ENCODE measurements around the gene GPRASP2. TPM values are rescaled to one million over a fixed set of nuclear protein-coding genes. Genes with fewer than 3 reads are reported as not detected.

Gene GPRASP2
- 8.2 and 11.6 TPM in 2 replicates for total RNA-seq

DNA sequence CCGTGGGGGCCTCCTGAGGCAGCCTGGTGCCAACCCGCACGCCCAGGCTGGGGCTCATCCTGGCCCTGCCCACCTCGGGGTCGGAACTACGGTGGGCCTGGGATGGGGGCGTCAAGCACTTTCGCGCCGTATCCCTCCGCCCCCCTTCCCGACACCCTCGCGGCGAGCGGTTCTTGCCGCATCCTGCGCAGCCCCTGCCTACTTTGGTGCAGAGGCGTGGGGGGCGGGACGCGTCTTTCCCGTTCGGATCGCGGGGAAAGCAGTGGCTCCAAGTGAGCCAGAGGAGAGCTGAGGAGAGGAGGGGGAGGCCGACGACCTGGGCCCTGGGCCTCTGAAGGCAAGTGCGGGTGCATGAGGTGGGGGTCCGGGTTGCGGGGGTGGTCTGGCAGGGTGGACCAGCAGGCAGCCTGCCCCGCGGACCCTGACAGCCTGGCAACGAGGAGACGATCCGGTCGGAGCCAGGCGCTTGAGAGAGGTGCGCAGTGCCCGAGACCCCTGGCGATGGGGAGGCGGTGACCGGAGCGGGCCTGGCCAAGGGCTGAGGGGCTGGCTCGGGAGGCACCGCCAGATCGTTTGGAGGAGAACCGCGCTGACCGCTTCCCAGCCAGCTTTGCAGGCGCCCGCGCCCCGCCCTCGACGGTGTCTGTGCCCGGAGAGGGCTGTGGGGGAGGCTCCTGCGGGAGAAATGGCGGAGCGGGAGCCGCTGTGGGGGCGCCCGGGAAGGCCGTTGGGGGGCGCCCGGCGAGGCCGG is at the start of gene GPRASP2:
GPRASP2 (plus strand) TSS at position 233 of the 751 bp plus-strand sequence. CDS start 2,422 bp downstream, outside the sequence.

GRCh38 chrX:102720237-102721168 is 8.3 kb downstream of the GPRASP2 start, which contains the start of gene GPRASP3:
GPRASP3 (plus strand) TSS chrX:102720743; CDS start chrX:102748996, 28,253 bp downstream.

Other genes with a start within 250 kb of the GPRASP2 start
- not detected in 2 replicates for gene TCP11X2, start 240.6 kb upstream of the GPRASP2 start, total RNA-seq
- not detected in 2 replicates for gene TMSB15A, start 195.7 kb upstream of the GPRASP2 start, total RNA-seq
- 17.8 and 21.1 TPM in 2 replicates for gene ARMCX5, start 112.9 kb upstream of the GPRASP2 start, total RNA-seq
- gene GPRASP1, start 61.0 kb upstream of the GPRASP2 start, total RNA-seq: 0.34 and 1.3 TPM in 2 replicates
- 2.7 and 5.2 TPM in 2 replicates for gene GPRASP3, start 8.3 kb downstream of the GPRASP2 start, total RNA-seq
- 0.57 TPM in 1 of 2 replicates, not detected in the other for gene RAB40AL, start 224.8 kb downstream of the GPRASP2 start, total RNA-seq